Muscle layer of duodenum (tissue), 2 donors: Measurements from ENCODE around the gene KHDC3L.
A peak's percentile ranks its signal among the peaks of the same experiment; 100 is the strongest.

Experiments used
- H3K27ac ChIP-seq: one replicate; pipeline ENCODE4 v1.7.0; 2013; ENCODE audit warnings: mild to moderate bottlenecking, low read length
- H3K27me3 ChIP-seq: one replicate; pipeline ENCODE4 v1.7.0; 2013; ENCODE audit warnings: low read depth, mild to moderate bottlenecking, control low read depth, low read length
- H3K36me3 ChIP-seq, 2 donors: one replicate each; pipeline ENCODE4 v1.7.0; 2013; ENCODE audit warnings: low read length in 2 of 2, control low read depth in 1 of 2, mild to moderate bottlenecking in 1 of 2; ENCODE audit not compliant: insufficient read depth in 2 of 2, control insufficient read depth in 1 of 2
- H3K4me1 ChIP-seq, 2 donors: one replicate each; pipeline ENCODE4 v1.7.0; 2013; ENCODE audit warnings: low read length in 2 of 2, mild to moderate bottlenecking in 2 of 2, control low read depth in 1 of 2, moderate library complexity in 1 of 2; ENCODE audit not compliant: insufficient read depth in 2 of 2, control insufficient read depth in 1 of 2
- H3K4me3 ChIP-seq, 2 donors: one replicate each; pipeline ENCODE4 v1.7.0; 2013; ENCODE audit warnings: low read length in 2 of 2, low read depth in 1 of 2, mild to moderate bottlenecking in 1 of 2
- H3K9me3 ChIP-seq, 2 donors: one replicate each; pipeline ENCODE4 v1.7.0; 2013; ENCODE audit warnings: low read length in 2 of 2, control low read depth in 1 of 2, mild to moderate bottlenecking in 1 of 2; ENCODE audit not compliant: control insufficient read depth in 1 of 2
- donor health status: healthy.

KHDC3L gene

DNA sequence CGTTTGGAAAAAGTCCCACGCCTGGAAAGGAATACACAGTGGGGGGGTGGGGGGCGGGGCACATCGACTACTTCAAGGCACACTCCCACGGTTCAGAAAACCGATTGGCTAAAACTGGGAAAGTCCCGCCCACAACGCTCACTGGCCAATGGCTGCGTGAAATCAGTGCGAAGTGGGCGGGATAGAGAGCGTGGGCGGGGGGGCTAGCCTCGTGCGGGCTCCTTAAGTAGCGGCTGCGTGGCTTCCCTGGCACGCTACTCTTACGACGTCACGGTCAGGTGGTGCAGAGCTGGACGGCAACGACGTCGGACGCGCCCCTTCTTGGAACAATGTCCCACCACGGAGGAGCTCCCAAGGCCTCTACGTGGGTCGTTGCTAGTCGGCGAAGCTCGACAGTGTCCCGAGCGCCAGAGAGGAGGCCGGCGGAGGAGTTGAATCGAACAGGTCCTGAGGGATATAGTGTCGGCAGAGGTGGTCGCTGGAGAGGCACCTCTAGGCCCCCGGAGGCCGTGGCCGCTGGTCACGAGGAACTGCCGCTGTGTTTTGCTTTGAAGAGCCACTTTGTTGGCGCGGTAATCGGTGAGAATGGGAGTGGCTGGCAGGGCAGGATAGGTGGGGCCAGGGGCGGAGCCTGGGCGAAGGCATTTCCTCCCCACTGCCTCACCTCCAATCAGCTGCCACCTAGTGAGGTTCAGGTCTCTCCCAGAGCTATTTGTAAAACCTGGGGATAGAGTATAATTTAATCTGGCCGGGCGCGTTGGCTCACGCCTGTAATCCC, 32.3 kb downstream of the KHDC3L start, which contains the start of gene DDX43:
DDX43 (plus strand) TSS at position 252 of the 778 bp plus-strand sequence; CDS start at position 330, 78 bp downstream.
- Histone ChIP-seq H3K9me3 (no peaks in the 10 kb centered on the region), H3K27me3 (no peaks in the 10 kb centered on the region), H3K27ac (no peak within 1 kb of the TSS), H3K4me3 (peak within 1 kb of the TSS in 1 of 2 donors; percentile 38), H3K36me3 (no peaks in the 10 kb centered on the region), H3K4me1 (no peaks in the 10 kb centered on the region)

DNA sequence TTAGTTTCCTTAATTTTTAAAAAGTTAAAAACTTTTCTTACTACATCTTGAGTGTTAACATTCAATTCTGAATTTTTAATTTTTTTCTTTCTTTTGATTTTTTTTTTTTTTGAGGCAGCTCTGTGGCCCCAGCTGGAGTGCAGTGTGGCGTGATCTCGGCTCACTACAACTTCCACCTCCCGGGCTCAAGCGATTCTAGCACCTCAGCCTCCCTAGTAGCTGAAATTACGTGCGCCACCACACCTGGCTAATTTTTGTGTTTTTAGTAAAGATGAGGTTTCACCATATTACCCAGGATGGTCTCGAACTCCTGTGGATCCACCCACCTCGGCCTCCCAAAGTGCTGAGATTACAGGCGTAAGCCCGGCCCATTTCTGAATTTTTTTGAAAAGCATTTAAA, 33.4 kb downstream of the KHDC3L start:
- no peak overlapping the region for H3K27ac ChIP-seq
- H3K4me3 ChIP-seq, result no peak overlapping the region
- no peaks in the 10 kb centered on the region for H3K27me3 ChIP-seq
- no peaks in the 10 kb centered on the region for H3K36me3 ChIP-seq
- no peaks in the 10 kb centered on the region for H3K9me3 ChIP-seq
- H3K4me1 ChIP-seq, result no peaks in the 10 kb centered on the region

- no peaks in the 10 kb centered on the region for H3K9me3 ChIP-seq
- no peak overlapping the region for H3K27ac ChIP-seq
- no peaks in the 10 kb centered on the region for H3K27me3 ChIP-seq
- no peak overlapping the region for H3K4me3 ChIP-seq
- H3K36me3 ChIP-seq, result no peaks in the 10 kb centered on the region
- H3K4me1 ChIP-seq, result no peaks in the 10 kb centered on the region
These were observed 38.2 kb downstream of the KHDC3L start for GRCh38 chr6:73400656-73401055.

DNA sequence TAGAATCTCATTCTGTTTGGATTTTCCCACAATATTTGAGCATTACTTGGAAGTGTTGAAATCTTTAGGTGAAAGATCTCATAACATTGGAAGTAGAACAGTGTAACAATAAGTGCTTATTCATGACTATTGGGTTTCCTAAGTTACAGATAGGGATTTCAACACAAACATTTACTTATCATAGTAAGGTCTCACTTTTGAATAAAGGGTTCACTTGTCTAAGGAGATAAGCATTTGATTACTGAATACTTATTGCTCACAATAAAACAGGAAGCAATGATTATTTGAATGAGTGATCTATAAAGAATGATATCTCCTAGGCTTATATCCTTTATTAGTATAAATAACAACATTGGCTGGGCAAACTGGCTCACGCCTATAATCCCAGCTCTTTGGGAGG, 46.9 kb downstream of the KHDC3L start:
- H3K27me3 ChIP-seq, result no peaks in the 10 kb centered on the region
- H3K4me1 ChIP-seq, result no peaks in the 10 kb centered on the region
- H3K4me3 ChIP-seq, result no peak overlapping the region
- no peaks in the 10 kb centered on the region for H3K36me3 ChIP-seq
- no peaks in the 10 kb centered on the region for H3K9me3 ChIP-seq
- H3K27ac ChIP-seq, result no peak overlapping the region

GRCh38 chr6:73413102-73413501, 50.6 kb downstream of the KHDC3L start:
- Histone ChIP-seq H3K9me3 (no peaks in the 10 kb centered on the region), H3K4me1 (no peaks in the 10 kb centered on the region), H3K27me3 (no peaks in the 10 kb centered on the region), H3K36me3 (no peaks in the 10 kb centered on the region), H3K4me3 (no peak overlapping the region), H3K27ac (no peak overlapping the region)
